Panc1 (cell line): Measurements from ENCODE around the gene CYP2C19. TPM values are rescaled to one million over a fixed set of nuclear protein-coding genes. Genes with fewer than 3 reads are reported as not detected.

Source experiments
- ATAC-seq: fragments of 200-7000 bp; cut with Tn5 transposase; 2 replicates; pipeline ENCODE4 v1.9.1; 2020; ENCODE audit warnings: mild to moderate bottlenecking, moderate library complexity
- BruUV-seq: library from RNA; stranded (reverse); fragments of 400-500 nt; replicated peaks from 2 replicates; lab custom pipeline; 2021; lab: Mats Ljungman, UMichigan
- CTCF ChIA-PET: fragments of 300-600 bp; sonication (Branson Sonifier 250); formaldehyde crosslinking; loops from one replicate; lab custom pipeline; 2022; ENCODE audit warnings: antibody characterized with exemption; lab: Charles Lee
- POLR2A ChIA-PET: fragments of 300-600 bp; sonication (Branson Sonifier 250); formaldehyde crosslinking; loops from one replicate; lab custom pipeline; 2022; ENCODE audit warnings: antibody characterized with exemption; lab: Charles Lee
- DNase-seq: peaks from one replicate; pipeline ENCODE4 v3.0.0-alpha.2; 2010; ENCODE audit warnings: low read depth, low spot score
- H3K27ac ChIP-seq: 2 replicates; pipeline ENCODE4 v1.5.1; 2011; ENCODE audit warnings: mild to moderate bottlenecking, low read length, inconsistent platforms
- H3K27me3 ChIP-seq: fragments of 200-500 bp; sonication (Bioruptor generic); 2 replicates; pipeline ENCODE4 v1.6.0; 2014; ENCODE audit warnings: low read length, inconsistent platforms; ENCODE audit not compliant: control insufficient read depth, insufficient read depth
- H3K36me3 ChIP-seq: fragments of 200-500 bp; sonication (Bioruptor generic); 2 replicates; pipeline ENCODE4 v1.5.1; 2014; ENCODE audit warnings: inconsistent platforms, mild to moderate bottlenecking, low read length, moderate library complexity; ENCODE audit not compliant: control insufficient read depth, insufficient read depth
- H3K4me1 ChIP-seq: 2 replicates; pipeline ENCODE4 v1.5.1; 2011; ENCODE audit warnings: inconsistent platforms, mild to moderate bottlenecking, low read length, moderate library complexity; ENCODE audit not compliant: control insufficient read depth, insufficient read depth
- H3K4me3 ChIP-seq, 2 experiments: 2 replicates each; pipeline ENCODE4 v1.5.1; 2011 to 2012; ENCODE audit warnings: low read depth in 2 of 2, low read length in 2 of 2, mild to moderate bottlenecking in 2 of 2, inconsistent platforms in 1 of 2, moderate library complexity in 1 of 2
- H3K9me3 ChIP-seq: fragments of 200-500 bp; sonication (Bioruptor generic); 2 replicates; pipeline ENCODE4 v1.5.1; 2014; ENCODE audit warnings: low read depth, mild to moderate bottlenecking, inconsistent platforms, low read length, moderate library complexity; ENCODE audit not compliant: control insufficient read depth, insufficient read depth
- CTCF ChIP-seq: fragments of 450-650 bp; IDR thresholded peaks from 2 replicates; pipeline ENCODE4 v1.5.1; 2017; ENCODE audit warnings: mild to moderate bottlenecking
- POLR2AphosphoS5 ChIP-seq: IDR thresholded peaks from 2 replicates; pipeline ENCODE4 v1.6.1; 2012; ENCODE audit warnings: mild to moderate bottlenecking, low read depth, low read length, moderate library complexity
- REST ChIP-seq, 2 experiments: IDR thresholded peaks; 2 replicates each; pipeline ENCODE4 v1.6.1; 2011 to 2012; ENCODE audit warnings: low read depth in 2 of 2, control low read depth in 1 of 2, low read length in 1 of 2, mild to moderate bottlenecking in 1 of 2, moderate library complexity in 1 of 2; ENCODE audit not compliant: insufficient read depth in 1 of 2
- SIN3A ChIP-seq: IDR thresholded peaks from 2 replicates; pipeline ENCODE4 v1.6.1; 2012; ENCODE audit warnings: low read depth, mild to moderate bottlenecking, low read length, moderate library complexity, borderline replicate concordance; ENCODE audit not compliant: insufficient read depth
- TCF7L2 ChIP-seq: IDR thresholded peaks from 2 replicates; pipeline ENCODE4 v1.6.1; 2011; ENCODE audit warnings: mild to moderate bottlenecking, low read depth, low read length, inconsistent platforms
- in situ Hi-C: cut with HindIII; loops from 2 replicates; pipeline ENCODE4 v1.10.0; 2016; ENCODE audit warnings: low sequenced_read_pairs, low pct_unique_long_range_greater_than_20kb
- intact Hi-C: fragments of 100-400 bp; cut with micrococcal nuclease; formaldehyde crosslinking; loops from one replicate; pipeline ENCODE4 v1.10.0; 2022; ENCODE audit not compliant: unreplicated experiment
- total RNA-seq: library from RNA; stranded (reverse); gene quantifications from one replicate; pipeline ENCODE4 v1.2.1, GENCODE V29; 2021; ENCODE audit not compliant: unreplicated experiment

The CYP2C19 gene
- total RNA-seq, 1 experiment from 2014 or later = 0.15 TPM

- no peak overlapping the region for H3K4me3 ChIP-seq
- in situ Hi-C loops = no loop called here
- no TSS peak for BruUV-seq
- H3K27ac ChIP-seq = no peak overlapping the region
- H3K9me3 ChIP-seq = no peaks in the 10 kb centered on the region
- ATAC-seq (no peak), DNase-seq (no peak)
- no peaks in the 10 kb centered on the region; the same call in 1 of the 2 replicates for H3K27me3 ChIP-seq
- intact Hi-C loops = no loop called here
- H3K36me3 ChIP-seq = no peaks in the 10 kb centered on the region
- TF ChIP-seq SIN3A (no peak), REST (IDR thresholded peaks at IDR 0.05; ENCODE audit: insufficient read depth in 1 of 2, low read depth in 2 of 2, low read length in 1 of 2) (no peak), POLR2AphosphoS5 (no peak), CTCF (no peak), TCF7L2 (no peak)
- ChIA-PET CTCF (no interaction called here), POLR2A (no interaction called here)
- H3K4me1 ChIP-seq = no peaks in the 10 kb centered on the region
Observed at GRCh38 chr10:94735197-94735596, 27.3 kb upstream of the CYP2C19 start.

- no peak for DNase-seq
- CTCF ChIA-PET = no interaction called here
- H3K27ac ChIP-seq = no peak overlapping the region
- no peaks in the 10 kb centered on the region for H3K9me3 ChIP-seq
- H3K36me3 ChIP-seq = no peaks in the 10 kb centered on the region
- POLR2A ChIA-PET = no interaction called here
- BruUV-seq = no TSS peak
- H3K4me3 ChIP-seq = no peak overlapping the region
- in situ Hi-C loops (no loop called here), intact Hi-C loops (no loop called here)
- no peaks in the 10 kb centered on the region for H3K4me1 ChIP-seq
- H3K27me3 ChIP-seq = no peaks in the 10 kb centered on the region; the same call in 1 of the 2 replicates
- no peak for ATAC-seq
- no peak for TF ChIP-seq SIN3A
- TF ChIP-seq POLR2AphosphoS5 = no peak
- TF ChIP-seq REST (IDR thresholded peaks at IDR 0.05; ENCODE audit: insufficient read depth in 1 of 2, low read depth in 2 of 2, low read length in 1 of 2) = no peak
- TF ChIP-seq CTCF = no peak
- no peak for TF ChIP-seq TCF7L2
Observed at GRCh38 chr10:94738588-94738987, 23.9 kb upstream of the CYP2C19 start.
